GM21367 (cell line): ENCODE results near the gene AJAP1.

ENCODE experiments used
- ATAC-seq: cut with Tn5 transposase; IDR thresholded peaks from one replicate; pipeline ENCODE4 v1.9.1; 2021; ENCODE audit not compliant: unreplicated experiment

AJAP1 gene

GRCh38 chr1:4801192-4801924, 146.9 kb downstream of the AJAP1 start:
- ATAC-seq = no peak

DNA sequence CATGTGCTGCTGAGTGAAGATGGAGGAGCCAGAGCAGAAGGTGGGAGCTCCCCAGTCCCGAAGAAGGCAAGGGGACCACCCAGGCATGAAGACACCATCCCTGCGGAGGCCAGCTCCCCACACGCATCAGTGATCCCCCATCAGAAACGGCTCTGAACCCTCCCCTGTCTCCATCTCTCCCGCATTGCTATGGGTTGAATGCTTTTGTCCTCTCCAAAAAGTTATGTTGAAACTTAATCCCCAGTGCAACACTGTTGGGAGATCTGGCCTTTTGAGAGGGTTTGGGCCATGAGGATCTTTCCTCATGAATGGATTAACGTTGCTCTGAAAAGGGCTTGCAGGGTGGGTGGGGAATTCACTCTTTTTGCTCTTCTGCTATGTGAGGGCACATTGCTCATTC, 147.6 kb downstream of the AJAP1 start:
- no peak for ATAC-seq

DNA sequence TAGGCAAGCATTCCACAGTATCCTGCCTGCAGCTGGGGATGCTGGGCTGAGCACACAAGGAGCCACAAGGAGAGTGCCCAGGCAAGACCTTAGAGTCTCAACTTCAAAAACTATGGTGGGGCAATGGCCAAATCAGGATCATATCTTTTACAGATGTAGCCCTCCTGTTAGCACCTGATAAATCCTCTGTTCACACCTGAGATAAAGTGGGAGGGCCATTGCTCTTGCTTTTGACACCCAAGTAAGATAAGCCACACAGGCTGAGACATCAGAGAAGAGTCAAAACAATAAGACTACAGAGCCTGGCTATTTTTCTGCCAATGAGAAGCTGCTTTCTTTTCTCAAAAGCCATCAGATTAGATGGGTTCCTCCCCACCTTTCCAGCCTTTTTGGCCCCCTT, 148.9 kb downstream of the AJAP1 start:
- ATAC-seq = no peak

DNA sequence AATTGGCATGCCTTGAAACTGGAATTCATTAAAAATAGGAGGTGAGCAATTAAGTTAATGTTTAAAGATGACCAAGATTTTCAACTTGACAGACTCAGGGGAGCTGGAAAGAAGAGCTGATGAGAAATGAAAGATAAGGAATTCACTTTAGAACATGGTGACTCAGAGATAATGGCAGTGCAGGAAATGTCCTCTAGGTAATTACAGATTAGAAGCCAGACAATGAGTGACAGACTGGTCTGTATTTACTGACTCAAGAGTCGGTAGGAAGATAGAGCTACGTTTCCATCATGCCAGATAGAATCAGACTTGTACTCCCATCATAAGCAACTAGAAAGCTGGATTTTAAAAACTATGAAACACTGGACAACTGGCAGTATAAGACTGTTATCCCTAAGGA, 151.6 kb downstream of the AJAP1 start:
- no peak for ATAC-seq

DNA sequence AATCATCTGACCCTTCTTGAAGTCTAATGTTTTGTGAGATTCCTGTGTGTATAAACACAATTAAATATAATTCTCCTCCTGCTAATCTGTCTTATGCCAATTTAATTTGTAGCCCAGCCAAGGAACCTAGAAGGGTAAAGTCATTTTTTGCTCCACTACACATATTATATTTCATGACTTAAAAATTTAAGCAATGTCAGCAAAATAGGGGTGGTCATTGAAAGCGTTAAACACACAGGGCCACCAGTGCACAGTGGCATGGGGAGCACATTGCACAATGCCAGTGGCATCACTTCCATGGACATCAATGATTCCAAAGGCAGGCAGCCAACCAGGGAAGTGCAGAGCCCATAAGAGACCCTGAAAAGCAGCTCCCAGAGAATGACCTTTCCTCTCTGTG, 166.1 kb downstream of the AJAP1 start:
- ATAC-seq = no peak

DNA sequence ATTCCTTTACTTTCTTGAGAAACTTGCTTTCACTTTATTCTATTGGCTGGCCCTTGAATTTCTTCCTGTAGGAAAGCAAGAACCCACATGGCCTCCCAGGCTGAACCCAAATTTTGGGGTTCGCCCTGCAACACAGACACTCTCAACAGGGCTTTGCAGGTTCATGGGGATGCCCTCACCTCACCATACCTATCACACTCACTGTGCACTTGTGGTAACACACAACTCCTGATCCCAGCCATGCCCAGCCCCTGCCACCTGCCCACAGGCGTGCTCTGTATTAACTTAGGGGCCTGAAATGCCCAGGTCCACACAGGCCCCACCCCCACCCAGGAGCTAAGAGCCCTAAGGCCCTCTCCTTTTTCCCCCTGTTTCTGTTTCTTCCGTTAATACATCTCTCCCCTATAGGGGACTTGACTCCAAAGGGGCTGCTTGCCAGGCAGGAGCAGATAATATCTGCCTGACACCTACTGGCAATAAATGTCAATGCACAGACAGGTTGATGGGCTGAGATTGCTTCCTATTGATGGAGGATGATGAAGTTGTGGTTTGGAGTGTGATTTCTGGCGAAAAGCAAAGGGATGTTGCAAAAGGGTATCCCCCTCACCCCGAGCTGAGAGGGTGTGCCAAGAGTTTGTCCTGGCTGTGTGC, 171.5 kb downstream of the AJAP1 start:
- no peak for ATAC-seq

- ATAC-seq = no peak
These were observed 176.3 kb downstream of the AJAP1 start for GRCh38 chr1:4830707-4831106.

GRCh38 chr1:4836574-4836973, 182.2 kb downstream of the AJAP1 start:
- ATAC-seq = no peak

- no peak for ATAC-seq
These were observed 182.7 kb downstream of the AJAP1 start for GRCh38 chr1:4837031-4837600.

- no peak for ATAC-seq
These were observed 183.3 kb downstream of the AJAP1 start for GRCh38 chr1:4837752-4838151.

DNA sequence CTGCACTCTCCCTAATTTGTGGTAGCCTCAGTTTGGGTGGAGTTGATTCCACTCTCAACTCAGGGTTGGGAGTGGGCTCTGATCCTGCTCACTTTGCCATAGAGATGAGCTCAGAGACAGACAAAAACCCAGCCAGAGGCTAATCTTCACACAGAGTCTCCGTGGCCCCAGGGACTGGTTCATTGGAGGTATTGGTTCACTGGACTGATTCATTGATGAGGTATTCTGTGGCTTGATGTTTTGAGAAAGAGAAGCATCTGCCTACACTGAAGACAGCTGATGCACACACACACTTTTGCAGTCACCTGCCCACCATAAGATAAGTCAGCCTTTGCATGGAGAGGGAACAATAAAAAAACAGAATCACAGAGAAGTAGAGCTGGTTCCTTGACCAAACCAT, 183.8 kb downstream of the AJAP1 start:
- ATAC-seq = no peak
